HepG2 (cell line): ENCODE data around the gene ZNF500. TPM values are rescaled to one million over a fixed set of nuclear protein-coding genes. Genes with fewer than 3 reads are reported as not detected.

Source experiments
- ATAD3A ChIP-seq: sonication (generic); formaldehyde crosslinking; IDR thresholded peaks from 2 replicates; pipeline ENCODE4 v1.4.0; 2020; ENCODE audit warnings: missing genetic modification reagents
- GFI1 ChIP-seq: sonication (generic); formaldehyde crosslinking; IDR thresholded peaks from 2 replicates; pipeline ENCODE4 v1.5.0; 2020; ENCODE audit warnings: missing genetic modification reagents, mild to moderate bottlenecking, borderline replicate concordance
- HDAC2 ChIP-seq: sonication (generic); formaldehyde crosslinking; IDR thresholded peaks from 2 replicates; pipeline ENCODE4 v1.4.0; 2020; ENCODE audit warnings: missing genetic modification reagents
- HMG20B ChIP-seq: conservative IDR thresholded peaks from 2 replicates; pipeline ENCODE4 v1.6.1; 2016; ENCODE audit warnings: missing genetic modification reagents, missing compliant biosample characterization
- MTF2 ChIP-seq: sonication (generic); formaldehyde crosslinking; IDR thresholded peaks from 2 replicates; pipeline ENCODE4 v1.5.0; 2020; ENCODE audit warnings: missing genetic modification reagents, borderline replicate concordance
- NFIB ChIP-seq: sonication (generic); formaldehyde crosslinking; IDR thresholded peaks from 2 replicates; pipeline ENCODE4 v1.9.0; 2021; ENCODE audit warnings: missing genetic modification reagents, mild to moderate bottlenecking, borderline replicate concordance
- RARG ChIP-seq: sonication (generic); formaldehyde crosslinking; IDR thresholded peaks from 2 replicates; pipeline ENCODE4 v1.4.0; 2020; ENCODE audit warnings: low read depth, mild to moderate bottlenecking, missing genetic modification reagents
- SRSF4 ChIP-seq: fragments of 200-400 bp; formaldehyde crosslinking; IDR thresholded peaks from one replicate; pipeline ENCODE4 v1.6.1; 2018; ENCODE audit warnings: mild to moderate bottlenecking, low read depth, low read length, moderate library complexity; ENCODE audit not compliant: poor library complexity, severe bottlenecking
- TEAD3 ChIP-seq: optimal IDR thresholded peaks from 2 replicates; pipeline ENCODE3; 2016; ENCODE audit warnings: borderline replicate concordance
- ZBTB21 ChIP-seq: sonication (generic); formaldehyde crosslinking; IDR thresholded peaks from 2 replicates; pipeline ENCODE4 v1.4.0; 2020; ENCODE audit warnings: missing genetic modification reagents
- ZNF253 ChIP-seq: sonication (generic); formaldehyde crosslinking; IDR thresholded peaks from 2 replicates; pipeline ENCODE4 v1.8.0; 2022; ENCODE audit warnings: mild to moderate bottlenecking, missing genetic modification reagents, borderline replicate concordance
- ZNF510 ChIP-seq: sonication (generic); formaldehyde crosslinking; IDR thresholded peaks from 2 replicates; pipeline ENCODE4 v1.4.0; 2020; ENCODE audit warnings: low read depth, mild to moderate bottlenecking, missing genetic modification reagents
- ZNF660 ChIP-seq: sonication (generic); formaldehyde crosslinking; IDR thresholded peaks from 2 replicates; pipeline ENCODE4 v1.5.1; 2020; ENCODE audit warnings: mild to moderate bottlenecking, low read depth, missing genetic modification reagents, borderline replicate concordance
- ZNF776 ChIP-seq: sonication (generic); formaldehyde crosslinking; IDR thresholded peaks from 2 replicates; pipeline ENCODE4 v1.4.0; 2020; ENCODE audit warnings: mild to moderate bottlenecking, missing genetic modification reagents
- polyA plus RNA-seq, 8 experiments: library from polyadenylated mRNA; depleted of rRNA in 3 of 8; stranded (reverse) in 7 of 8; unstranded in 1 of 8; fragments of >200 nt; fragmentation: Illumina TruSeq in 4 of 8; extraction: Trizol in 4 of 8; gene quantifications; 2 replicates each; pipeline versions ENCODE4 v1.2.1 to v1.2.3, GENCODE V29; 2011 to 2016; ENCODE audit warnings: low read depth in 4 of 8, missing spikeins in 1 of 8, mixed read lengths in 1 of 8; ENCODE audit not compliant: insufficient read depth in 1 of 8
- total RNA-seq, 5 experiments: library from RNA; depleted of rRNA; stranded (reverse); fragments of >200 nt; fragmentation: Illumina TruSeq; extraction: Trizol; gene quantifications; 2 replicates each; pipeline ENCODE4 v1.2.3, GENCODE V29; 2016; ENCODE audit warnings: low read depth in 1 of 5
- TF ChIP-seq, protein P1 (sequence below): sonication (generic); formaldehyde crosslinking; IDR thresholded peaks from 2 replicates; pipeline ENCODE4 v1.5.1; 2020; ENCODE audit warnings: missing genetic modification reagents, mild to moderate bottlenecking, borderline replicate concordance
- TF ChIP-seq, protein P2 (sequence below): sonication (generic); formaldehyde crosslinking; IDR thresholded peaks from 2 replicates; pipeline ENCODE4 v1.4.0; 2020; ENCODE audit warnings: mild to moderate bottlenecking, missing genetic modification reagents
- TF ChIP-seq, protein P3 (sequence below): sonication (generic); formaldehyde crosslinking; IDR thresholded peaks from 2 replicates; pipeline ENCODE4 v1.5.0; 2020; ENCODE audit warnings: mild to moderate bottlenecking, missing genetic modification reagents
- TF ChIP-seq, protein P4 (sequence below): sonication (generic); formaldehyde crosslinking; IDR thresholded peaks from 2 replicates; pipeline ENCODE4 v1.4.0; 2020; ENCODE audit warnings: missing genetic modification reagents, borderline replicate concordance
- TF ChIP-seq, protein P5 (sequence below): sonication (generic); formaldehyde crosslinking; IDR thresholded peaks from 2 replicates; pipeline ENCODE4 v1.5.1; 2020; ENCODE audit warnings: missing genetic modification reagents, mild to moderate bottlenecking, borderline replicate concordance

ZNF500 gene
- total and polyA plus RNA-seq, 2 of the 13 experiments (the other 11 are each of a cell fraction or from before 2014, with no cell fraction given), result 6.1 to 12.2 TPM

DNA sequence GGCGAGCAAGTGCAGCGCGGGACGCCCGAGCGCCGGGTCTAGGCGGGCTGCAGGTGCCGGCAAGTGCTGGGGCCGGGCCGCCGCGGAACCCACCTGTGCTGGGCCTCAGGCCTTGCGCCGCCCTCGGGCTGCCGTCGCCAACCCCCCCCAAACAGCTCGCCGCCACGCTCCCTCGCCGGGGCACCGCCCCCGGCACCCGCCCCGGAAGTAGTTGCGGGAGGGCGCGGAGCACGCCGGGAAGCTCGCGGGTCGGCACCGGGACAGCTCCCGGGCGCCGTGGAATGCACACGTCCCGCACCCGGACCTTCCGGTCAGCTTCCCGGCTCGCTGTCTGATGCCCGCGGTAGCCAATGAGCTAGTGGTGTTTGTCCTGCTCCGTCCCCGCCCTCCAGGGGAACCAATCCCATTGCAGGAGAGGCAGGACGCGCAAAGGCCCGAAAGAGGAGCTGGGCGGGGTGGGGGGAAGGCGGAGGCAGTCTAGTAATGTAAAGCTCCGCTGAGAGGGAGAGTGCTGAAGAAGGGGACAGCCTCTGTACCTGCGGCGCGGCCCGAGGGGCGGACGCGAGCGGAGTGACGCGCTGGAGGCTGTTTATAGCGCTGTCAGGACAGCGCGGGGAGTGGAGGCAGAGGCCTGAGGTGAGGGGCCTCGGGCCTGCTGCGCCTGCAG is 32.8 kb downstream of the ZNF500 start, which contains the start of the genes ANKS3 and DNAAF8 (continued):
- TF ChIP-seq MTF2 (CRISPR knock-in tag) (no peak), HDAC2 (CRISPR knock-in tag) (peak; percentile 62; the same call in 1 of the 2 replicates), ZNF660 (CRISPR knock-in tag) (no peak), ZNF776 (CRISPR knock-in tag) (peak; percentile 91), RARG (CRISPR knock-in tag) (no peak), ZNF510 (CRISPR knock-in tag) (no peak), ZBTB21 (no peak), ZNF253 (CRISPR knock-in tag) (no peak), ATAD3A (CRISPR knock-in tag) (no peak), HMG20B (CRISPR knock-in tag) (no peak), SRSF4 (no peak), NFIB (CRISPR knock-in tag) (no peak), GFI1 (CRISPR knock-in tag) (no peak; the same call in 1 of the 2 replicates), TEAD3 (CRISPR knock-in tag) (peak; percentile 98)
- TF ChIP-seq, protein P1, sequence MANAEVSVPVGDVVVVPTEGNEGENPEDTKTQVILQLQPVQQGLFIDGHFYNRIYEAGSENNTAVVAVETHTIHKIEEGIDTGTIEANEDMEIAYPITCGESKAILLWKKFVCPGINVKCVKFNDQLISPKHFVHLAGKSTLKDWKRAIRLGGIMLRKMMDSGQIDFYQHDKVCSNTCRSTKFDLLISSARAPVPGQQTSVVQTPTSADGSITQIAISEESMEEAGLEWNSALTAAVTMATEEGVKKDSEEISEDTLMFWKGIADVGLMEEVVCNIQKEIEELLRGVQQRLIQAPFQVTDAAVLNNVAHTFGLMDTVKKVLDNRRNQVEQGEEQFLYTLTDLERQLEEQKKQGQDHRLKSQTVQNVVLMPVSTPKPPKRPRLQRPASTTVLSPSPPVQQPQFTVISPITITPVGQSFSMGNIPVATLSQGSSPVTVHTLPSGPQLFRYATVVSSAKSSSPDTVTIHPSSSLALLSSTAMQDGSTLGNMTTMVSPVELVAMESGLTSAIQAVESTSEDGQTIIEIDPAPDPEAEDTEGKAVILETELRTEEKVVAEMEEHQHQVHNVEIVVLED (CRISPR knock-in tag), result peak; percentile 90
- TF ChIP-seq, protein P2, sequence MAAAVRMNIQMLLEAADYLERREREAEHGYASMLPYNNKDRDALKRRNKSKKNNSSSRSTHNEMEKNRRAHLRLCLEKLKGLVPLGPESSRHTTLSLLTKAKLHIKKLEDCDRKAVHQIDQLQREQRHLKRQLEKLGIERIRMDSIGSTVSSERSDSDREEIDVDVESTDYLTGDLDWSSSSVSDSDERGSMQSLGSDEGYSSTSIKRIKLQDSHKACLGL, result peak; percentile 86; the same call in 1 of the 2 replicates
- TF ChIP-seq, protein P3, sequence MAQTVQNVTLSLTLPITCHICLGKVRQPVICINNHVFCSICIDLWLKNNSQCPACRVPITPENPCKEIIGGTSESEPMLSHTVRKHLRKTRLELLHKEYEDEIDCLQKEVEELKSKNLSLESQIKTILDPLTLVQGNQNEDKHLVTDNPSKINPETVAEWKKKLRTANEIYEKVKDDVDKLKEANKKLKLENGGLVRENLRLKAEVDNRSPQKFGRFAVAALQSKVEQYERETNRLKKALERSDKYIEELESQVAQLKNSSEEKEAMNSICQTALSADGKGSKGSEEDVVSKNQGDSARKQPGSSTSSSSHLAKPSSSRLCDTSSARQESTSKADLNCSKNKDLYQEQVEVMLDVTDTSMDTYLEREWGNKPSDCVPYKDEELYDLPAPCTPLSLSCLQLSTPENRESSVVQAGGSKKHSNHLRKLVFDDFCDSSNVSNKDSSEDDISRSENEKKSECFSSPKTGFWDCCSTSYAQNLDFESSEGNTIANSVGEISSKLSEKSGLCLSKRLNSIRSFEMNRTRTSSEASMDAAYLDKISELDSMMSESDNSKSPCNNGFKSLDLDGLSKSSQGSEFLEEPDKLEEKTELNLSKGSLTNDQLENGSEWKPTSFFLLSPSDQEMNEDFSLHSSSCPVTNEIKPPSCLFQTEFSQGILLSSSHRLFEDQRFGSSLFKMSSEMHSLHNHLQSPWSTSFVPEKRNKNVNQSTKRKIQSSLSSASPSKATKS (CRISPR knock-in tag), result no peak
- TF ChIP-seq, protein P4, sequence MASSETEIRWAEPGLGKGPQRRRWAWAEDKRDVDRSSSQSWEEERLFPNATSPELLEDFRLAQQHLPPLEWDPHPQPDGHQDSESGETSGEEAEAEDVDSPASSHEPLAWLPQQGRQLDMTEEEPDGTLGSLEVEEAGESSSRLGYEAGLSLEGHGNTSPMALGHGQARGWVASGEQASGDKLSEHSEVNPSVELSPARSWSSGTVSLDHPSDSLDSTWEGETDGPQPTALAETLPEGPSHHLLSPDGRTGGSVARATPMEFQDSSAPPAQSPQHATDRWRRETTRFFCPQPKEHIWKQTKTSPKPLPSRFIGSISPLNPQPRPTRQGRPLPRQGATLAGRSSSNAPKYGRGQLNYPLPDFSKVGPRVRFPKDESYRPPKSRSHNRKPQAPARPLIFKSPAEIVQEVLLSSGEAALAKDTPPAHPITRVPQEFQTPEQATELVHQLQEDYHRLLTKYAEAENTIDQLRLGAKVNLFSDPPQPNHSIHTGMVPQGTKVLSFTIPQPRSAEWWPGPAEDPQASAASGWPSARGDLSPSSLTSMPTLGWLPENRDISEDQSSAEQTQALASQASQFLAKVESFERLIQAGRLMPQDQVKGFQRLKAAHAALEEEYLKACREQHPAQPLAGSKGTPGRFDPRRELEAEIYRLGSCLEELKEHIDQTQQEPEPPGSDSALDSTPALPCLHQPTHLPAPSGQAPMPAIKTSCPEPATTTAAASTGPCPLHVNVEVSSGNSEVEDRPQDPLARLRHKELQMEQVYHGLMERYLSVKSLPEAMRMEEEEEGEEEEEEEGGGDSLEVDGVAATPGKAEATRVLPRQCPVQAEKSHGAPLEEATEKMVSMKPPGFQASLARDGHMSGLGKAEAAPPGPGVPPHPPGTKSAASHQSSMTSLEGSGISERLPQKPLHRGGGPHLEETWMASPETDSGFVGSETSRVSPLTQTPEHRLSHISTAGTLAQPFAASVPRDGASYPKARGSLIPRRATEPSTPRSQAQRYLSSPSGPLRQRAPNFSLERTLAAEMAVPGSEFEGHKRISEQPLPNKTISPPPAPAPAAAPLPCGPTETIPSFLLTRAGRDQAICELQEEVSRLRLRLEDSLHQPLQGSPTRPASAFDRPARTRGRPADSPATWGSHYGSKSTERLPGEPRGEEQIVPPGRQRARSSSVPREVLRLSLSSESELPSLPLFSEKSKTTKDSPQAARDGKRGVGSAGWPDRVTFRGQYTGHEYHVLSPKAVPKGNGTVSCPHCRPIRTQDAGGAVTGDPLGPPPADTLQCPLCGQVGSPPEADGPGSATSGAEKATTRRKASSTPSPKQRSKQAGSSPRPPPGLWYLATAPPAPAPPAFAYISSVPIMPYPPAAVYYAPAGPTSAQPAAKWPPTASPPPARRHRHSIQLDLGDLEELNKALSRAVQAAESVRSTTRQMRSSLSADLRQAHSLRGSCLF (CRISPR knock-in tag), result no peak
- TF ChIP-seq, protein P5, sequence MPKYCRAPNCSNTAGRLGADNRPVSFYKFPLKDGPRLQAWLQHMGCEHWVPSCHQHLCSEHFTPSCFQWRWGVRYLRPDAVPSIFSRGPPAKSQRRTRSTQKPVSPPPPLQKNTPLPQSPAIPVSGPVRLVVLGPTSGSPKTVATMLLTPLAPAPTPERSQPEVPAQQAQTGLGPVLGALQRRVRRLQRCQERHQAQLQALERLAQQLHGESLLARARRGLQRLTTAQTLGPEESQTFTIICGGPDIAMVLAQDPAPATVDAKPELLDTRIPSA (CRISPR knock-in tag), result no peak
